A549 treated with DMSO at 1 μM for 4 hours (cell line): ENCODE data around the gene PABPC1L. TPM values are rescaled to one million over a fixed set of nuclear protein-coding genes. Genes with fewer than 3 reads are reported as not detected.

ENCODE experiments used
- total RNA-seq: library from RNA; stranded (reverse); fragments of 200-300 nt; extraction: Qiagen RNA extraction; gene quantifications from 5 replicates; pipeline ENCODE4 v1.2.3, GENCODE V29; 2022; ENCODE audit warnings: low read depth

The PABPC1L gene
- total RNA-seq = 12.7 to 21.6 TPM (median 18.4 TPM) in 5 replicates

DNA sequence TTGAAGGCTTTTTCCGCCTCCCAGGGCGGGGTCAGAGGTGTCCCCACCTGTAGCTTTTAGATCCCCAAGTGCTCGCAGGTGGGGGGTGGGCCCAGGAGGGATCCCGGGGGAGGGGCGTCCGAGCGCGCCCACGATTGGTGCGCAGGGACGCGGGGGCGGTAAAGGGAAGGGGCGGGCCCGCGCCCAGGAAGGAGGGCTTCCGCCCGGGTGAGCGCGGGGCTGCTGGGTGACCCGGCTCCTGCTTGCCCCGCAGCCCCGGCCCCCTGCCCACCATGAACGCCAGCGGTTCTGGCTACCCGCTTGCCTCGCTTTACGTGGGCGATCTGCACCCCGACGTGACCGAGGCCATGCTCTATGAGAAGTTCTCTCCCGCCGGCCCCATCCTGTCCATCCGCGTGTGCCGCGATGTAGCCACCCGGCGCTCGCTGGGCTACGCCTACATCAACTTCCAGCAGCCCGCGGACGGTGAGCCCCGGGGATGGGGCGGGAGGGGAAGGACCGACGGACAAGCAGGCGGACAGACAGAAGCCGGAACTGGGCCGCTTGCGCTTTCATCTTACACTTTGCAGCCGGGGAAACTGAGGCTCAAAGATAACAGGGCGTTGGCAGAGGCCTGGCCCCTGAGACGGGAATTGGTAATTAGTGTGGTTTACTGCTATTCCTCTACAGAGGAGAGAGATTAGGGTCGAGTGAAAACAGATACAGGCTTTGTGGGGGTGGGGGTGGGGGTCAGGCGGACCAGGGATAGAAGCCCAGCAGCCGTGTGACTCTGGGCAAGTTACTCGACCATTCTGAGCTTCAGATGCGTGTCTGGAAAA lies at the start of gene PABPC1L:
PABPC1L (plus strand) TSS at position 189 of the 818 bp plus-strand sequence; CDS start at position 273, 84 bp downstream.

GRCh38 chr20:44885392-44886265 lies 24.2 kb upstream of the PABPC1L start, which contains the start of gene YWHAB:
TSS of gene YWHAB (plus strand) at chr20:44885705. CDS start at chr20:44901534, 15,829 bp downstream.

DNA sequence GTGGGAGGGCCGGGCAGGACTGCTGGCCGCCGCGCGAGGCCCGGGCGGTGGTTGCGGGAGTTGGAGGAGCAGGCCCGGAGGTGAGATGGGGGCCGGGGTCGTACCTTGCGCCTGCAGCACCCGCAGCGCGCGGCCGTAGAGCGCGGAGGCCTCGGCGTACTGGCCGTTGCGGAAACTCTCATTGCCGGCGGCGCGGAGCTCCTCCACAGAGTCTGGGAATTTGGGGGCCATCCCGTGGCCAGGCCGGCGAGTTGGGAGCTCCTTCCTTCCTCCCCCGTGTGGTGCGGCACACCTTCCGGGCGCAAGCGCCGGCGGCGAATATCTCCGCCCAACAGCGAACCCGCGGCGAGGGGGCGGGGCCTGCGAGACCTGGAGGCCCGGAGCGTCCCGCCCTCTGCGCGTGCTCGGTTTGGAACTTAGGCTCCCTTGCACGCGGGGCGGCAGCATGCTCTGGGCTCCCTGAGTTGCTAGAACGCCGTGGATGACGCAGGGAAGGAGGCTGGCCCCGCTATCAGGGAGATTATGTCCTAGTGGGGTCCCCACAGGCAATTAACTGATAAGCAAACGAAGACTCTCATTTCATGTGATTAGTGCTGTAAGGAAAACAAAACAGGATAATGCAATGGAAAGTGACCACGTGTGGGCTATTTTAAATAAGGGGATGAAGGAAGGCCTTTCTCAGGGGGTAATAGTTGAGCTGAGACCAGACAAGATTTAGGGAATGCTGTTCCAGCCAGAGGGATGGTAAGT lies 50.4 kb downstream of the PABPC1L start, which contains the start of gene TOMM34:
TOMM34 (minus strand) TSS at position 295 of the 750 bp plus-strand sequence; CDS start at position 231, 64 bp downstream.

DNA sequence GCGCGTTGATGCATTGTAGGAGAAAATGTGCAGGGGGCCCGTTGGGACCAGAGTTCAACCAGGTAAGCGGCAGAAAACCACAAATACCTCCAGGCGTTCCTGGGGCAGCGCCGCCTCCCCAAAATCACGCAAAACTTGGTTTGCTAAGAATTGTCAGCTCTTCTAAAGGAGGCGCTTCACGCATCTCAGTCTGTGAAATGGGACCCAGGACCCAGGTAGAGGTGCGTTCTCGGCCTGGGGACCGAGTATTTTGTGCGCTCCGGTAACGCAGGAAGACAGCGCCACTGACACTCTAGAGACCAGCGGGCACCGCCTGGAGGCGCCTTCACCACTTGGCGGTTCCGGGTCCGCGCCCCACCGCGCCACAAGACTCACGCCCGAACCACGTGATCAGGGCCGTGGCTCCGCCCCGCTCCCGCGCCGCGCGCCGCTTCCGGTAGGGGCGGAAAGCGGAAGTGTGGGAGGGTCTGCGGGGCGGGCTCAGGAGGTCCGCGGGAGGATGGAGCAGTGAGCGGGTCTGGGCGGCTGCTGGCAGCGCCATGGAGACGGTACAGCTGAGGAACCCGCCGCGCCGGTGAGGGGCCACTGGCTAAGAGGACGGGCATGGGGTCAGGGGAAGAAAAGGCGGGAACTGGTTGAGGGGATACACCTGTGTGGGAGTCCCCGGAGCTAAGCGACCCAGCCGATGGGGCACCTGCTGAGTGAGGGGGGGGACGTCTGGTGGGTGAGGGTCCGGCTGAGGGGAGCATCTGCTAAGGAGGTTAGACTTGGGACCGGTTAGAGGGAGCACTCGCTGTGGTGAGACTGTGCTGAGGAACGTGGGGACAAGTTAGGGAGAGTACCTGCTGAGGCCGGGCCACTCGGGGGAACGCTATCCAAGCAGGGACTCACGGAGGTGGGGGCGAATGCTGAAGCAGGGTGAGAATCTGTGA lies 56.4 kb downstream of the PABPC1L start, which contains the start of gene STK4:
STK4 (plus strand) TSS at position 483 of the 932 bp plus-strand sequence; CDS start at position 540, 57 bp downstream.

Other genes with a start within 250 kb of the PABPC1L start
- 24.1 to 33.0 TPM (median 26.6 TPM) in 5 replicates for gene CCN5, start 194.7 kb upstream of the PABPC1L start, total RNA-seq
- gene KCNK15, start 164.2 kb upstream of the PABPC1L start, total RNA-seq = 0.57 to 0.85 TPM (median 0.69 TPM) in 5 replicates
- gene RIMS4, start 99.5 kb upstream of the PABPC1L start, total RNA-seq = 1.2 to 1.9 TPM (median 1.6 TPM) in 5 replicates
- gene YWHAB, start 24.4 kb upstream of the PABPC1L start, total RNA-seq = 183 to 225 TPM (median 204 TPM) in 5 replicates
- gene TOMM34, start 50.3 kb downstream of the PABPC1L start, total RNA-seq = 41.5 to 47.8 TPM (median 42.5 TPM) in 5 replicates
- 14.2 to 17.6 TPM (median 15.4 TPM) in 5 replicates for gene STK4, start 56.5 kb downstream of the PABPC1L start, total RNA-seq
- gene KCNS1, start 191.1 kb downstream of the PABPC1L start, total RNA-seq = not detected in 5 replicates
- not detected in 5 replicates for gene WFDC5, start 205.1 kb downstream of the PABPC1L start, total RNA-seq
- gene WFDC12, start 214.4 kb downstream of the PABPC1L start, total RNA-seq = not detected in 5 replicates